Measurements from ENCODE around the gene UXS1. TPM values are rescaled to one million over a fixed set of nuclear protein-coding genes. Genes with fewer than 3 reads are reported as not detected.

Gene UXS1
- total and polyA plus RNA-seq, 2 experiments from 2014 or later, result 35.8 to 57.5 TPM

DNA sequence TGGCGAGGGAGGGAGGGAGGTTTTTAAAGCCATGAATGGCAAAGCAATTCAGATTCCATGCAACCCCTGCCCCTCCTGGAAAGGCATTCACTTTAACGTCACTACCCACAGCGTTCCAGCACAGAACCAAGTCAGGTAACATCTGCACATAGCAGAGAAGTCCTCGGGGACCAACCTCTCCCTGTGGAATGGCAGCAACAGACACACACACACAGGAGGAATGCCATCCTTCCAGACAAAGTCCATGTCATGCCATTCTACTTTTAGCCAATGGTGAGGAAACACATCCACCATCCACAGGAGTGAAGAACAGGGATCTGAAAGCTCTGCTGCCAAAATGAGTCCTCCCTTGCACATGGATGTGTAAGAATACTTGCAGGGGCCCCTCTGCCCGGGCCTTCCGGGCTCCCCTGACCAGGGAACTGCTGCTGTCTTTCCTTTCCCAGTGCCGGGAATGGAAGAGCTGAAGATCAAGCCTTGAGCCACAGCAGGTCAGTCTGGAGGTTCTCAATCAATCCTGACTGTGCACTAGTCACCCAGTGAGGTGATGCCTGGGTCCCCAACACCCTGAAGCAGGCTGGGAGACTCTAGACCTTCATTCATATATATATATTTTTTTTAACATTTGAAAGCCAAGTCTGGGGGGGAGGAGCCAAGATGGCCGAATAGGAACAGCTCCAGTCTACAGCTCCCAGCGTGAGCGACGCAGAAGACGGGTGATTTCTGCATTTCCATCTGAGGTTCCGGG, 63.7 kb downstream of the UXS1 start:
- TF ChIP-seq EZH2phosphoT487 (IDR thresholded peaks at IDR 0.05; ENCODE audit: insufficient read depth, low read depth), result no peak
- TF ChIP-seq EZH2 (IDR thresholded peaks at IDR 0.05; ENCODE audit: insufficient read depth, poor library complexity, severe bottlenecking), result no peak
- no peak overlapping the region for H2AFZ ChIP-seq
- no peak overlapping the region for H3K4me2 ChIP-seq (ENCODE audit: unreplicated experiment)

DNA sequence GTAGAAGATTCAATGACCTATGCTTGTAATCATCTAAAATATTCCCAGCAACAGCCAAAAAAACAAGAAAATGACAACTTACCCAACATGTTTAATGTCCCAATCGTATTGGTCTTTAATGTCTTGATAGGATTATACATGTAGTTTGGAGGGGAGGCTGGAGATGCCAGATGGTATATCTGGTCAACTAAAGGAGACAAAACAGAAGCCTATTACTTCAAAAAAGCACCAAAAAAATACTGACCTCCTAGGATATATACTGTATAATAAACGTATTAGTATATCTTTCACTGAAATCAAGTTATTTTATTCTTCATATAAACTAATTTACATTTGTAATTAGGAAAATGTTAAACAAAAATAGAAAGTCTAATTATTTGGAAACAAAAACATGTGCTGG, 64.5 kb downstream of the UXS1 start:
- H3K79me2 ChIP-seq (ENCODE audit: insufficient read depth), result no peaks in the 10 kb centered on the region
- H3K36me3 ChIP-seq (ENCODE audit: low read depth), result no peaks in the 10 kb centered on the region
- H3K27me3 ChIP-seq (replicated peaks; ENCODE audit: insufficient read depth), result no peaks in the 10 kb centered on the region
- no peak for DNase-seq
- no peak for TF ChIP-seq EZH2phosphoT487 (IDR thresholded peaks at IDR 0.05; ENCODE audit: insufficient read depth, low read depth)
- TF ChIP-seq EZH2 (IDR thresholded peaks at IDR 0.05; ENCODE audit: insufficient read depth, poor library complexity, severe bottlenecking), result no peak
- H3K27ac ChIP-seq, result no peak overlapping the region
- H3F3A ChIP-seq (ENCODE audit: insufficient read depth), result no peaks in the 10 kb centered on the region
- in situ Hi-C loops (cut with MboI), result no loop called here
- H4K20me1 ChIP-seq (ENCODE audit: insufficient read depth), result no peaks in the 10 kb centered on the region
- no peak overlapping the region for H3K4me3 ChIP-seq
- no peak overlapping the region for H3K9ac ChIP-seq
- peaks cover 5% of the 10 kb centered on the region; the same call in 1 of the 2 replicates for H3K4me1 ChIP-seq (ENCODE audit: insufficient read depth)
- no peaks in the 10 kb centered on the region for H3K9me2 ChIP-seq (ENCODE audit: insufficient read depth)
- WGBS, 2 experiments (ENCODE audit: low coverage in 1 of 2, low lambda C conversion rate in 2 of 2, missing lambda C conversion rate in 2 of 2), result 80 to 86% methylated on average over 2 of the region's 2 CpGs
- no peak overlapping the region for H3K4me2 ChIP-seq (ENCODE audit: unreplicated experiment)
- no peaks in the 10 kb centered on the region for H3K9me3 ChIP-seq (ENCODE audit: low read depth)
- H2AFZ ChIP-seq, result no peak overlapping the region

More for the DNA sequence above, 63.7 kb downstream of the UXS1 start:
- Histone ChIP-seq H3K79me2 (ENCODE audit: insufficient read depth) (no peaks in the 10 kb centered on the region), H3K27ac (no peak overlapping the region), H4K20me1 (ENCODE audit: insufficient read depth) (no peaks in the 10 kb centered on the region), H3K4me1 (ENCODE audit: insufficient read depth) (peaks cover 5% of the 10 kb centered on the region; the same call in 1 of the 2 replicates), H3K36me3 (ENCODE audit: low read depth) (no peaks in the 10 kb centered on the region), H3F3A (ENCODE audit: insufficient read depth) (no peaks in the 10 kb centered on the region), H3K4me3 (no peak overlapping the region), H3K9me3 (ENCODE audit: low read depth) (no peaks in the 10 kb centered on the region), H3K9me2 (ENCODE audit: insufficient read depth) (no peaks in the 10 kb centered on the region), H3K9ac (no peak overlapping the region), H3K27me3 (replicated peaks; ENCODE audit: insufficient read depth) (no peaks in the 10 kb centered on the region)
- no peak for DNase-seq
- WGBS, 2 experiments (ENCODE audit: low coverage in 1 of 2, low lambda C conversion rate in 2 of 2, missing lambda C conversion rate in 2 of 2), result 90 to 96% methylated on average over 13 of the region's 13 CpGs
- in situ Hi-C loops (cut with MboI), result no loop called here

- Histone ChIP-seq H3K4me3 (no peak overlapping the region), H3F3A (ENCODE audit: insufficient read depth) (no peaks in the 10 kb centered on the region), H3K36me3 (ENCODE audit: low read depth) (no peaks in the 10 kb centered on the region), H2AFZ (no peak overlapping the region), H3K9me3 (ENCODE audit: low read depth) (no peaks in the 10 kb centered on the region), H3K4me2 (ENCODE audit: unreplicated experiment) (no peak overlapping the region), H3K4me1 (ENCODE audit: insufficient read depth) (peaks cover 5% of the 10 kb centered on the region; the same call in 1 of the 2 replicates), H3K27me3 (replicated peaks; ENCODE audit: insufficient read depth) (no peaks in the 10 kb centered on the region), H3K79me2 (ENCODE audit: insufficient read depth) (no peaks in the 10 kb centered on the region), H3K27ac (no peak overlapping the region), H3K9ac (no peak overlapping the region), H3K9me2 (ENCODE audit: insufficient read depth) (no peaks in the 10 kb centered on the region), H4K20me1 (ENCODE audit: insufficient read depth) (no peaks in the 10 kb centered on the region)
- in situ Hi-C loops (cut with MboI), result no loop called here
- DNase-seq, result no peak
- 83 to 91% methylated on average over 2 of the region's 2 CpGs for WGBS, 2 experiments (ENCODE audit: low coverage in 1 of 2, low lambda C conversion rate in 2 of 2, missing lambda C conversion rate in 2 of 2)
- TF ChIP-seq EZH2 (IDR thresholded peaks at IDR 0.05; ENCODE audit: insufficient read depth, poor library complexity, severe bottlenecking) (no peak), EZH2phosphoT487 (IDR thresholded peaks at IDR 0.05; ENCODE audit: insufficient read depth, low read depth) (no peak)
Measured at GRCh38 chr2:106129150-106129549, 65.0 kb downstream of the UXS1 start.

DNA sequence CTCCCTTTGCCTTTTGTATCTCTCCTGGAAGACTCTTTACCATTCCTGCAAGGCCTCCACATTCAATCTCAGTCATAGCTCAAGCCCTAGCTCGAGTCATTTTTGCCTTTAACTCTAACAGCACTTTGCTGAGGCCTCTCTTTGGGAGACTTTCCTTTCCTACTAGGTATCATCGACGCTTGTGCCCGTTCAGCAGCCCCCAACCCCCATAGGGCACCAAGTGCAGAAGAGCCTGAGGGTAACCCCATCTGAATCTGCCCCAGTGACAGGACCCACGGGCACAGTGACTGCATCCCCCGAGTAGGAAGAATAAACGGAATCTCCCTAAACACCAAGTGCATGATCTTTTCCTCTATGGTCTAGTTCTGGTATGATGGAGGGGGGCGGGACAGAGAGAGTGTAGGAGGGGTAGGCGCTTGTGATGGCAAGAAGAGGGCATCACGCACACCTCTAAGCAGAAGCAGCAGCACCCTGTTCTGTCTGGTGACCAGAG, 66.3 kb downstream of the UXS1 start:
- in situ Hi-C loops (cut with MboI), result no loop called here
- Histone ChIP-seq H2AFZ (no peak overlapping the region), H3K9me3 (ENCODE audit: low read depth) (no peaks in the 10 kb centered on the region), H3K27me3 (replicated peaks; ENCODE audit: insufficient read depth) (no peaks in the 10 kb centered on the region), H3K79me2 (ENCODE audit: insufficient read depth) (no peaks in the 10 kb centered on the region), H3K36me3 (ENCODE audit: low read depth) (no peaks in the 10 kb centered on the region), H4K20me1 (ENCODE audit: insufficient read depth) (no peaks in the 10 kb centered on the region), H3K4me1 (ENCODE audit: insufficient read depth) (peaks cover 5% of the 10 kb centered on the region; the same call in 1 of the 2 replicates), H3K9ac (no peak overlapping the region), H3K4me2 (ENCODE audit: unreplicated experiment) (no peak overlapping the region), H3F3A (ENCODE audit: insufficient read depth) (no peaks in the 10 kb centered on the region), H3K27ac (no peak overlapping the region), H3K9me2 (ENCODE audit: insufficient read depth) (no peaks in the 10 kb centered on the region), H3K4me3 (no peak overlapping the region)
- DNase-seq, result no peak
- TF ChIP-seq EZH2 (IDR thresholded peaks at IDR 0.05; ENCODE audit: insufficient read depth, poor library complexity, severe bottlenecking), result no peak
- TF ChIP-seq EZH2phosphoT487 (IDR thresholded peaks at IDR 0.05; ENCODE audit: insufficient read depth, low read depth), result no peak
- 97 to 98% methylated on average over 10 of the region's 10 CpGs for WGBS, 2 experiments (ENCODE audit: low coverage in 1 of 2, low lambda C conversion rate in 2 of 2, missing lambda C conversion rate in 2 of 2)

Measured in GM23248 (cell line).